Neural progenitor cell (in vitro differentiated cells): ENCODE data around the gene VAV2.

Experiments used
- EZH2 ChIP-seq: fragments of 200-600 bp; sonication (generic); IDR thresholded peaks from 2 replicates; pipeline ENCODE4 v1.6.1; 2017; ENCODE audit warnings: antibody characterized with exemption, mild to moderate bottlenecking, moderate library complexity
- TF ChIP-seq, protein P1 (sequence below): fragments of 200-600 bp; sonication (generic); IDR thresholded peaks from 2 replicates; pipeline ENCODE4 v1.5.1; 2017; ENCODE audit warnings: antibody characterized with exemption, mild to moderate bottlenecking

DNA sequence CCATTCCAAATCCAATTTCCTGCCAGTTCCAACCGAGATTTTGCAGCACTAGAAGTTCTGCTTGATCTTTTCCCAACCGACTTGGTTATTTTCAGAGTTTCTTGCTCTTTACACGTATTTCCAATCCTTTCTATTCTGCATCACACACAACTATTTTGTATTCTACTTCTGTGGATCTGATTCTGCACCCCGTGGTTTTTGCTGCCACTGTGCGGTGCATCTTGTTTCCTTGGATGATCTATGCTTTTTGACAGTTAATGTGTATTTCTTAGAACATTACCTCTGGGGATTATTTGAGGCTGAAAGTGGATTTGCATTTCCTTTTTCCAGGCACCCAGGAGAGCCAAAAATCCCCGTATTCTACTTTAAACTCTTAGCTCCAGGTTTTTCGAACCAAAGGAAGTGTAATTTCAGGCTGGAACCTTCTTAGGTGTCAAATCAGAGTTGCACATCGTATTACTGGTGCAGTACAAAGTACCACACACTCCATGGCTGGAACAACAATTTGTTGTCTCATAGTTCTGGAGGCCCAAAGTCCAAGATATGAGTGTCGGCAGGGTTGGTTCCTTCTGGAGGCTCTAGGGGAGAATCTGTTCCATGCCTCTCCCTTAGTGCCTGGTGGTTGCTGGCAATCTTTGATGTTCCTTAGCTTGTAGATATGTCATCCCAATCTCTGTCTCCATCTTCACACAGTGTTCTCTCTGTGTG is 239.2 kb downstream of the VAV2 start:
- TF ChIP-seq EZH2: no peak
- TF ChIP-seq, protein P1, sequence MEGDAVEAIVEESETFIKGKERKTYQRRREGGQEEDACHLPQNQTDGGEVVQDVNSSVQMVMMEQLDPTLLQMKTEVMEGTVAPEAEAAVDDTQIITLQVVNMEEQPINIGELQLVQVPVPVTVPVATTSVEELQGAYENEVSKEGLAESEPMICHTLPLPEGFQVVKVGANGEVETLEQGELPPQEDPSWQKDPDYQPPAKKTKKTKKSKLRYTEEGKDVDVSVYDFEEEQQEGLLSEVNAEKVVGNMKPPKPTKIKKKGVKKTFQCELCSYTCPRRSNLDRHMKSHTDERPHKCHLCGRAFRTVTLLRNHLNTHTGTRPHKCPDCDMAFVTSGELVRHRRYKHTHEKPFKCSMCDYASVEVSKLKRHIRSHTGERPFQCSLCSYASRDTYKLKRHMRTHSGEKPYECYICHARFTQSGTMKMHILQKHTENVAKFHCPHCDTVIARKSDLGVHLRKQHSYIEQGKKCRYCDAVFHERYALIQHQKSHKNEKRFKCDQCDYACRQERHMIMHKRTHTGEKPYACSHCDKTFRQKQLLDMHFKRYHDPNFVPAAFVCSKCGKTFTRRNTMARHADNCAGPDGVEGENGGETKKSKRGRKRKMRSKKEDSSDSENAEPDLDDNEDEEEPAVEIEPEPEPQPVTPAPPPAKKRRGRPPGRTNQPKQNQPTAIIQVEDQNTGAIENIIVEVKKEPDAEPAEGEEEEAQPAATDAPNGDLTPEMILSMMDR: no peak
